ENCODE data around the gene NXPH1.

- TF ChIP-seq CTCF (conservative IDR thresholded peaks at IDR 0.05; ENCODE audit: low read depth, low read length) (no peak), EZH2 (IDR thresholded peaks at IDR 0.05; ENCODE audit: borderline replicate concordance, low read depth, low read length, poor library complexity, severe bottlenecking) (no peak)
These were observed 164.2 kb downstream of the NXPH1 start for GRCh38 chr7:8597565-8597964.

Measured in A673 (cell line).